Measurements from ENCODE around the gene RHOBTB1.
A peak's percentile ranks its signal among the peaks of the same experiment; 100 is the strongest.

The RHOBTB1 gene

GRCh38 chr10:60919551-60919950, 24.4 kb downstream of the RHOBTB1 start:
- TF ChIP-seq TCF12 (IDR thresholded peaks at IDR 0.05; ENCODE audit: low read depth) (no peak), TAF1 (IDR thresholded peaks at IDR 0.05; ENCODE audit: low read depth) (no peak), FOXM1 (IDR thresholded peaks at IDR 0.05; ENCODE audit: borderline replicate concordance, low read depth) (no peak), CREB1 (IDR thresholded peaks at IDR 0.05; ENCODE audit: low read depth) (no peak), ZBTB7A (IDR thresholded peaks at IDR 0.05; ENCODE audit: low read depth) (no peak), YY1 (IDR thresholded peaks at IDR 0.05; ENCODE audit: low read depth) (no peak), NFIC (IDR thresholded peaks at IDR 0.05) (no peak), EP300 (IDR thresholded peaks at IDR 0.05; ENCODE audit: borderline replicate concordance) (no peak), TEAD4 (IDR thresholded peaks at IDR 0.05) (no peak), CEBPB (IDR thresholded peaks at IDR 0.05) (no peak), USF1 (IDR thresholded peaks at IDR 0.05) (no peak)
- TF ChIP-seq, protein P1, sequence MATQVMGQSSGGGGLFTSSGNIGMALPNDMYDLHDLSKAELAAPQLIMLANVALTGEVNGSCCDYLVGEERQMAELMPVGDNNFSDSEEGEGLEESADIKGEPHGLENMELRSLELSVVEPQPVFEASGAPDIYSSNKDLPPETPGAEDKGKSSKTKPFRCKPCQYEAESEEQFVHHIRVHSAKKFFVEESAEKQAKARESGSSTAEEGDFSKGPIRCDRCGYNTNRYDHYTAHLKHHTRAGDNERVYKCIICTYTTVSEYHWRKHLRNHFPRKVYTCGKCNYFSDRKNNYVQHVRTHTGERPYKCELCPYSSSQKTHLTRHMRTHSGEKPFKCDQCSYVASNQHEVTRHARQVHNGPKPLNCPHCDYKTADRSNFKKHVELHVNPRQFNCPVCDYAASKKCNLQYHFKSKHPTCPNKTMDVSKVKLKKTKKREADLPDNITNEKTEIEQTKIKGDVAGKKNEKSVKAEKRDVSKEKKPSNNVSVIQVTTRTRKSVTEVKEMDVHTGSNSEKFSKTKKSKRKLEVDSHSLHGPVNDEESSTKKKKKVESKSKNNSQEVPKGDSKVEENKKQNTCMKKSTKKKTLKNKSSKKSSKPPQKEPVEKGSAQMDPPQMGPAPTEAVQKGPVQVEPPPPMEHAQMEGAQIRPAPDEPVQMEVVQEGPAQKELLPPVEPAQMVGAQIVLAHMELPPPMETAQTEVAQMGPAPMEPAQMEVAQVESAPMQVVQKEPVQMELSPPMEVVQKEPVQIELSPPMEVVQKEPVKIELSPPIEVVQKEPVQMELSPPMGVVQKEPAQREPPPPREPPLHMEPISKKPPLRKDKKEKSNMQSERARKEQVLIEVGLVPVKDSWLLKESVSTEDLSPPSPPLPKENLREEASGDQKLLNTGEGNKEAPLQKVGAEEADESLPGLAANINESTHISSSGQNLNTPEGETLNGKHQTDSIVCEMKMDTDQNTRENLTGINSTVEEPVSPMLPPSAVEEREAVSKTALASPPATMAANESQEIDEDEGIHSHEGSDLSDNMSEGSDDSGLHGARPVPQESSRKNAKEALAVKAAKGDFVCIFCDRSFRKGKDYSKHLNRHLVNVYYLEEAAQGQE (IDR thresholded peaks at IDR 0.05; ENCODE audit: low read depth): no peak
- TF ChIP-seq, protein P2, sequence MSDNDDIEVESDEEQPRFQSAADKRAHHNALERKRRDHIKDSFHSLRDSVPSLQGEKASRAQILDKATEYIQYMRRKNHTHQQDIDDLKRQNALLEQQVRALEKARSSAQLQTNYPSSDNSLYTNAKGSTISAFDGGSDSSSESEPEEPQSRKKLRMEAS (IDR thresholded peaks at IDR 0.05): no peak

DNA sequence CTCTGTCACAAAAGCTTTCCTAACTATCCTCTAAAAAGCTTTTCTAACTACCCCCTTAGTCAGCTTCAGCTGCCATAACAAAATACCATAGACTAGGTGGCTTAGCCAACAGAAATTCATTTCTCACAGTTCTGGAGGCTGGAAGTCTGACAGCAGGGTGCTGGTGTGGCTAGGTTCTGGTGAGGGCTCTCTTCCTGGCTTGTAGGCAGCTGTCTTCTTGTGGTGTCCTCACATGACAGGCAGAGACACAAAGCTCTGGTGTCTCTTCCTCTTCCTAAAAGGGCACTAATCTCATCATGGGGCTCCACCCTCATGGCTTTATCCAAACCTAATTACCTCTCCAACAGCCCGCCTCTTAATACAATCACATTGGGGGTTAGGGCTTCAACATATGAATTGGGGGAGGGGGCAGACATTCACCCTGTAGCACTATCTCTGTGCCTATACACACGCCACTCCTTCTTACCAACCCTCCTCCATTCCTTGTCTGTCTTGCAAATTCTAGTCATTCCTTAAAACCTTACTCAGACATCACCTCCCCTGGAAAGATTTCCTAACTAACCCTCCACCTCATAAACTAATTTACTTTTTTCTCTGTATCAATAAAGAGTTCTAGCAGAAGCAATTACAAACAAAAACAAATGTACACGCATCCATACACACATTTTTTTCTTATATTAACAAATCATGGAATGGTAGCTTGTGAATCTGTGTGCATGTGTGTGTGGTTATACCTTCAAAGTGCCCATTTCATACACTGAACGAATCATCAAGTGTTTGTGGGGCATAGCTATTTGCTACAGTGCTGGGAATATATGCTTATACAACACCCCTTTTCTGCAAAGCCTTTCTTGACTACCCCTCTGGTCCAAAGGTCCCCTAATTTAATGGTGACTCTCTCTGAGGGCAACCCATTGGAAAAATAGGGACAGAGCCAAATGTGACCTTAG, 26.4 kb downstream of the RHOBTB1 start:
- no peak for TF ChIP-seq FOXM1 (IDR thresholded peaks at IDR 0.05; ENCODE audit: borderline replicate concordance, low read depth)
- TF ChIP-seq CREB1 (IDR thresholded peaks at IDR 0.05; ENCODE audit: low read depth): no peak

DNA sequence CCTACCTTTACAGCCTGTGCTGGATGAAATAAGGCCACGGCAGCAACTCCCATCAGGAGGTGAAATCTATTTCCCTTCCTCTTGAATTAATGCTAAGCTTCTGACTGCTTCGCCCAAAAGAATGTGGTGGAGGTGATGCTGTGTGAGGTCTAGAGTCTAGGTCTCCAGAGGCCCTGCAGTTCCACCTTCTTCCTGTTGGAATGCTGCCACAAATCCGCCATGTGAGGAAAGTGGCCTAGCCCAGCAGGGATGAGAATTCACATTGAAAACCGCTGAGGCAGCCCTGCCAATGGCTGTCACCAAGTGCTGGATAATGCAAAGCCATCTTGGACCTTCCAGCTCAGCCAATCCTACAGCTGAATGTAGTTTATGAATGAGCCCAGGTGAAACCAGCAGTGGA, 28.0 kb downstream of the RHOBTB1 start:
- TF ChIP-seq NFIC (IDR thresholded peaks at IDR 0.05) (0 out of 2 replicates have a peak, but pooled peaks have one; percentile 21), USF1 (IDR thresholded peaks at IDR 0.05) (no peak), TCF12 (IDR thresholded peaks at IDR 0.05; ENCODE audit: low read depth) (no peak), RAD21 (IDR thresholded peaks at IDR 0.05; ENCODE audit: low read depth) (no peak)

DNA sequence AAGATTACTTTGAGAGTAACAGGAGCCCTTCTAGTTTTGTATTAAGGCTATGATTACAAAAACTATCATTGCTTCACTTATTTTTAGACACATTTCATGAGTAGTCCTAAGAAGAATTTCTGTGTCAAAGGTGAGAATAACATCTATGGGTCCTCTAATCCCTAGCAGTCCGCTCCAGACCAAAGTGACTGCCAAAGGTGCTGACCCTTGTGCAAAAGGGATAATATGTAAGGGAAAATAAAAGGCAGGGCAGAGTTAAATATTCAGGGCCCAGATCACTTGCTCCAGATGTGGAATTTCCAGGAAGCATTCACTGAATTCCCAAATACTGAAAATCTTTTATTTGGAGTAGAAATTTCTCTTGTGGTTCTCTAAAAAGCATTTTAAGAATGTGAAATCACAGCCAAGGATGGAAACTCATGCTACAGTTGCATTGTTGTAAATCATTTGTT, 29.3 kb downstream of the RHOBTB1 start:
- TF ChIP-seq TCF12 (IDR thresholded peaks at IDR 0.05; ENCODE audit: low read depth) (no peak), EP300 (IDR thresholded peaks at IDR 0.05; ENCODE audit: borderline replicate concordance) (no peak), USF1 (IDR thresholded peaks at IDR 0.05) (no peak), YY1 (IDR thresholded peaks at IDR 0.05; ENCODE audit: low read depth) (no peak)
- TF ChIP-seq, protein P1 (IDR thresholded peaks at IDR 0.05; ENCODE audit: low read depth): no peak

- TF ChIP-seq TEAD4 (IDR thresholded peaks at IDR 0.05): no peak
- TF ChIP-seq, protein P1 (IDR thresholded peaks at IDR 0.05; ENCODE audit: low read depth): no peak
- no peak for TF ChIP-seq RAD21 (IDR thresholded peaks at IDR 0.05; ENCODE audit: low read depth)
- TF ChIP-seq TCF12 (IDR thresholded peaks at IDR 0.05; ENCODE audit: low read depth): no peak
- no peak for TF ChIP-seq ZBTB7A (IDR thresholded peaks at IDR 0.05; ENCODE audit: low read depth)
- TF ChIP-seq NFIC (IDR thresholded peaks at IDR 0.05): no peak
- no peak for TF ChIP-seq FOXM1 (IDR thresholded peaks at IDR 0.05; ENCODE audit: borderline replicate concordance, low read depth)
- TF ChIP-seq CEBPB (IDR thresholded peaks at IDR 0.05): no peak
- no peak for TF ChIP-seq TAF1 (IDR thresholded peaks at IDR 0.05; ENCODE audit: low read depth)
- TF ChIP-seq, protein P2 (IDR thresholded peaks at IDR 0.05): no peak
- TF ChIP-seq EP300 (IDR thresholded peaks at IDR 0.05; ENCODE audit: borderline replicate concordance): no peak
- no peak for TF ChIP-seq USF1 (IDR thresholded peaks at IDR 0.05)
- no peak for TF ChIP-seq YY1 (IDR thresholded peaks at IDR 0.05; ENCODE audit: low read depth)
- no peak for TF ChIP-seq EGR1 (IDR thresholded peaks at IDR 0.05)
- TF ChIP-seq CREB1 (IDR thresholded peaks at IDR 0.05; ENCODE audit: low read depth): no peak
Observed at GRCh38 chr10:60913657-60914056, 30.3 kb downstream of the RHOBTB1 start.

Data from Ishikawa (cell line).